NCI-H1105 treated with DMSO at 0.1 percent for 48 hours (cell line): ENCODE data around the gene WDR45.

Source experiments
- DNase-seq: peaks from one replicate; lab custom pipeline; 2025; lab: John Stamatoyannopoulos, UW

WDR45 gene

GRCh38 chrX:49073601-49074575, 5.8 kb downstream of the WDR45 start, which contains the start of gene PRAF2:
Gene PRAF2 (minus strand): TSS chrX:49074002. CDS start chrX:49073987, 15 bp downstream.
- DNase-seq, result peak; percentile 84

- no peak for DNase-seq
Observed at GRCh38 chrX:49072712-49073095, 7.0 kb downstream of the WDR45 start.

GRCh38 chrX:49071877-49072711, 7.6 kb downstream of the WDR45 start:
- DNase-seq, result peak; percentile 39

GRCh38 chrX:49070988-49071387, 8.7 kb downstream of the WDR45 start:
- no peak for DNase-seq

GRCh38 chrX:49069038-49069437, 10.6 kb downstream of the WDR45 start:
- DNase-seq, result no peak

GRCh38 chrX:49067285-49068120, 12.2 kb downstream of the WDR45 start:
- DNase-seq, result no peak

GRCh38 chrX:49066690-49067089, 13.0 kb downstream of the WDR45 start:
- DNase-seq, result no peak

- DNase-seq, result no peak
Observed at GRCh38 chrX:49066278-49066677, 13.4 kb downstream of the WDR45 start.

- no peak for DNase-seq
Observed at GRCh38 chrX:49064735-49065134, 15.0 kb downstream of the WDR45 start.

GRCh38 chrX:49064303-49064702, 15.4 kb downstream of the WDR45 start:
- no peak for DNase-seq

GRCh38 chrX:49063715-49064114, 16.0 kb downstream of the WDR45 start:
- DNase-seq, result no peak

- DNase-seq, result no peak
Observed at GRCh38 chrX:49061916-49062315, 17.8 kb downstream of the WDR45 start.

GRCh38 chrX:49061490-49061889, 18.2 kb downstream of the WDR45 start:
- no peak for DNase-seq

GRCh38 chrX:49060914-49061313, 18.8 kb downstream of the WDR45 start:
- no peak for DNase-seq

GRCh38 chrX:49059681-49060085, 20.0 kb downstream of the WDR45 start:
- no peak for DNase-seq

GRCh38 chrX:49059201-49059600, 20.5 kb downstream of the WDR45 start:
- no peak for DNase-seq

- no peak for DNase-seq
Observed at GRCh38 chrX:49058794-49059193, 20.9 kb downstream of the WDR45 start, which contains the start of gene CCDC120. Gene CCDC120 (plus strand): TSS chrX:49058999. CDS start chrX:49062042, 3,043 bp downstream.

GRCh38 chrX:49054073-49054762, 25.5 kb downstream of the WDR45 start:
- DNase-seq, result no peak

GRCh38 chrX:49053223-49054072, 26.2 kb downstream of the WDR45 start:
- DNase-seq, result peak; percentile 77

- DNase-seq, result no peak
Observed at GRCh38 chrX:49043987-49044281, 35.8 kb downstream of the WDR45 start.
